Measurements from ENCODE around the gene SMARCC2. TPM values are rescaled to one million over a fixed set of nuclear protein-coding genes. Genes with fewer than 3 reads are reported as not detected.

The SMARCC2 gene
- total and polyA plus RNA-seq, 2 of the 13 experiments (the other 11 are each of a cell fraction or from before 2014, with no cell fraction given) = 21.3 to 24.1 TPM

- TF ChIP-seq FOXP4 (CRISPR knock-in tag; IDR thresholded peaks at IDR 0.05) (peak; percentile 78; the same call in 1 of the 2 replicates), CHD2 (IDR thresholded peaks at IDR 0.05; ENCODE audit: low read depth, low read length) (peak; percentile 67; the same call in 1 of the 2 replicates), ZNF770 (CRISPR knock-in tag; IDR thresholded peaks at IDR 0.05) (peak; percentile 85), RFXANK (CRISPR knock-in tag; IDR thresholded peaks at IDR 0.05) (no peak), GABPA (IDR thresholded peaks at IDR 0.05; ENCODE audit: low read depth, low read length) (peak; percentile 99), GABPA (CRISPR knock-in tag; IDR thresholded peaks at IDR 0.05; ENCODE audit: low read depth) (peak; percentile 97), MIXL1 (CRISPR knock-in tag; IDR thresholded peaks at IDR 0.05) (peak; percentile 86), ZNF143 (CRISPR knock-in tag; IDR thresholded peaks at IDR 0.05) (peak; percentile 91), ZNF496 (CRISPR knock-in tag; IDR thresholded peaks at IDR 0.05; ENCODE audit: insufficient replicate concordance) (no peak), ZNF280D (CRISPR knock-in tag; IDR thresholded peaks at IDR 0.05) (0 out of 2 replicates have a peak, but pooled peaks have one; percentile 66), MED1 (CRISPR knock-in tag; IDR thresholded peaks at IDR 0.05) (peak; percentile 88), FUBP1 (CRISPR knock-in tag; IDR thresholded peaks at IDR 0.05; ENCODE audit: borderline replicate concordance) (peak; percentile 62; the same call in 1 of the 2 replicates), ZNF589 (CRISPR knock-in tag; conservative IDR thresholded peaks at IDR 0.05) (0 out of 2 replicates have a peak, but pooled peaks have one; percentile 35), PRPF4 (IDR thresholded peaks at IDR 0.05; ENCODE audit: low read depth, low read length, poor library complexity, severe bottlenecking) (no peak), ZBTB42 (CRISPR knock-in tag; IDR thresholded peaks at IDR 0.05) (no peak), SRF (IDR thresholded peaks at IDR 0.05; ENCODE audit: low read depth, low read length) (peak; percentile 45; the same call in 1 of the 2 replicates), ATF1 (CRISPR knock-in tag; IDR thresholded peaks at IDR 0.05) (peak; percentile 83), ZSCAN30 (CRISPR knock-in tag; IDR thresholded peaks at IDR 0.05) (no peak), IKZF1 (IDR thresholded peaks at IDR 0.05) (no peak), SP2 (CRISPR knock-in tag; IDR thresholded peaks at IDR 0.05) (peak; percentile 80), ZBTB21 (CRISPR knock-in tag; IDR thresholded peaks at IDR 0.05) (peak; percentile 88), SRSF1 (optimal IDR thresholded peaks at IDR 0.05; ENCODE audit: low read depth, low read length) (peak; percentile 22)
These were observed 71.2 kb downstream of the SMARCC2 start, which contains the start of gene ZC3H10 (continued) for GRCh38 chr12:56117778-56118687.
